Activated CD4-positive, CD25-positive, alpha-beta regulatory T cell treated with anti-CD3 and anti-CD28 coated beads, Interleukin-2, amount 50 U/mL, for 72 hours (primary cell): ENCODE measurements around the gene AQP4.

Experiments
- DNase-seq: peaks from one replicate; pipeline ENCODE4 v3.0.0; 2021

The AQP4 gene, protein sequence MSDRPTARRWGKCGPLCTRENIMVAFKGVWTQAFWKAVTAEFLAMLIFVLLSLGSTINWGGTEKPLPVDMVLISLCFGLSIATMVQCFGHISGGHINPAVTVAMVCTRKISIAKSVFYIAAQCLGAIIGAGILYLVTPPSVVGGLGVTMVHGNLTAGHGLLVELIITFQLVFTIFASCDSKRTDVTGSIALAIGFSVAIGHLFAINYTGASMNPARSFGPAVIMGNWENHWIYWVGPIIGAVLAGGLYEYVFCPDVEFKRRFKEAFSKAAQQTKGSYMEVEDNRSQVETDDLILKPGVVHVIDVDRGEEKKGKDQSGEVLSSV

GRCh38 chr18:26865557-26865956, at the start of gene AQP4:
TSS of gene AQP4 (minus strand) at chr18:26865707. CDS start at chr18:26865689, 18 bp downstream.
- DNase-seq, result no peak

DNA sequence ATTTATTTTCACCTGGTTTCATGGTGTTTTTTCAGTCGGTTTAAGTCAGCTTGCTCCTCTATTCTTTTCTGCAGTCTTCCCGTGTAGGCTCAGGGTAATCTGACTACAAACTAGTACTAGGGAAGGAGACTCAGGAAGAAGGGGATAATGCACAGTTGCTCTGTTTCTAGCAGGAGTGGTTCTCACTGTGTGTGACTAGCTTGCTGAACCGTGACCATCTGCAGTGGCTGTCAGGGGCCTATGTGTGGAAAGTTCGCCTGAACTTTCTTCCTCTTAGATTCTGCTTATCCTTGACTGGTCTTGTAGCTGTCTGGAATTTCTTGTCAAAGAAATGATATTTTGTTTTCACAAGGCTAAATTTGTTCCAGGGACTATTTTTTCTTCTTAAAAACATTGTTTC, 46.3 kb upstream of the AQP4 start:
- no peak for DNase-seq

DNA sequence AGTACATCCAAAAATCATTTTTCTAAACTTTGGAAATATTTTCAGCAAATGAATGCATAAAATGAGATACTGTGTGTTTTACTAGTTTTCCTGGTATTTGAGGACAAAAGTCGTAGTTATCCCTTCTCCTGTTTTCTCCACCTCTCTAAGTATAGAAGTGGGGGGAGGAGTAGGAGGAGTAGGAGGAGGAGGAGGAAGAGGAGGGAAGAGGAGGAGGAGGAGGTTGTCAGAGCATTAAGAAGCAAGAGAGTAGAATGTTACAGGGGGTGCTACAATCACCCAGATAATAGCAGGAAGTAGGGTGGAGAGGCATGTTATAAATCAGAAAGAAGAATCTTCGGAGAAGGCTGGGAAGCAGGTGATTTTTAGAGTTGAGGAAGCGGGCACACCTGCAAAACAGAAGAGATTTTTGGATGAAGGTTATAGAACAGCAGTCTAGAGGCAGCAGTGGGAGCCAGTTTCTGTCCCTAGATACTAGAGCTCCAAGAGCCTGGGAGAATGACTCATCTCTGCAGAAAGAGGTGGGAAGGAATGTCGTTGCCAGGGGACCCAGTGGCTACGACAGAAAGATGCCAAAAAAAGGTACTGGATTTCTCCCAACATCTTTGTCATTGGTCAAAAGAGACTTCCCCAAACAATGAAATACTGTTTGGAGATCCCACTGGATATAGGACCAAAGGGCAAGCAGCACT, 44.2 kb upstream of the AQP4 start:
- no peak for DNase-seq

- no peak for DNase-seq
Measured at GRCh38 chr18:26908906-26909305, 43.4 kb upstream of the AQP4 start.

GRCh38 chr18:26902291-26902690, 36.8 kb upstream of the AQP4 start:
- DNase-seq, result no peak

- DNase-seq, result no peak
Measured at GRCh38 chr18:26901020-26901419, 35.5 kb upstream of the AQP4 start.

DNA sequence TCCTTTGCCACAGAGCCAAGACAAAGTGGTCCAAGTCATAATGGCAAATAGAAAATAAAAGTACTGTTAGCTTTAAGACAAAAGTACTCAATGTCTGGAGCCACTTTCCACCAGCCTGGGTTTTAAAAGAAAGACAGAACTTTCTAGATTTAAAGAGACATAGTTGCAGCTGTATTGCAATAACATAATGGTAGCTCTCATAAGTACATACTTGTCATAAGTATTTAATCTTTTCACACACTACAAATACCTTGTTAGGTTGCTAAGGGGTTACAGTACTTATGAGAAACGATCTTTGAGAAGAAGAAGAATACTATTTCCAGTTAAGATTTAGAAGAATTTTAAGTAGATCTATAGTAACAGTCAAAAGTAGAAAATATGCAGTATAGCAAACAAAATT, 28.9 kb upstream of the AQP4 start:
- DNase-seq, result no peak

- DNase-seq, result no peak
Measured at GRCh38 chr18:26893996-26894395, 28.5 kb upstream of the AQP4 start.

DNA sequence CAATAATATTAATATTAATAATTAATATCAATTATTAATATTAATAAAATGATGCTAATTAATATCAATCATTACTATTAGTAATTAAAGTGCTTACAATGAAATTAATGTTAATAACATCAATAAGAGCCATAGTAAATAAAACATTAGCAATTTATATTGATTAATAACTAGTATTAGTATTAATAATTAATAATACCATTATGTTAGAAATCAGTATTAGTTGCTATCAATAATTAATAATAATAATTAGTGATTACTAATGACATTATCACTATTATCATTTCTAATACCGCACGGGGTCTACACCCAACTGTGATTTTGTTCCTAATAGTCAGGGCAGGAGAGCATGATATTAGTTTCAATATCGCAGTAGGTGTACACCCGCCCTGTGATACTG, 22.8 kb upstream of the AQP4 start:
- no peak for DNase-seq

GRCh38 chr18:26875040-26875654, 9.6 kb upstream of the AQP4 start:
- no peak for DNase-seq

- no peak for DNase-seq
Measured at GRCh38 chr18:26874283-26874682, 8.8 kb upstream of the AQP4 start.

GRCh38 chr18:26869640-26870039, 4.1 kb upstream of the AQP4 start:
- no peak for DNase-seq

- no peak for DNase-seq
Measured at GRCh38 chr18:26868968-26869586, 3.6 kb upstream of the AQP4 start.

GRCh38 chr18:26867471-26867870, 2.0 kb upstream of the AQP4 start:
- DNase-seq, result no peak

DNA sequence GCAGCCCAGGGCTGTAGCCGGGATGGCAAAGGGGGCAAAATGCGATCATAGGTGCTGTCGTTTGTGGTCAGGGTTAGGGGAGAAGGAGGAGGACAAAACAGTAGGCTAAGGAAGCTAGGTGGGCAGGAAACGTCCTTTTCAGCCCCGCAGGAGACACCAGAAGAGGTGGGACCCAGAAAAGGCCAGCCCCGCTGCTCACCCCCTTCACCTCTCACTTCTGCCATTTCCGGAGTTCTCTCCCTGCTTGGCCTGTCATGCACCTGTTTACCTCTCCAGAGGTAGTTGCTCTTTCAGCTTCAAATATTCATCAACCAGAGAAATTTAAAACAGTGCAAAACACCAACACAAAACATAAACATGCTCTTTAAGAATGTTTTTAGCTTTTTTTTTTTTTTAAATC, 849 bp downstream of the AQP4 start:
- no peak for DNase-seq

DNA sequence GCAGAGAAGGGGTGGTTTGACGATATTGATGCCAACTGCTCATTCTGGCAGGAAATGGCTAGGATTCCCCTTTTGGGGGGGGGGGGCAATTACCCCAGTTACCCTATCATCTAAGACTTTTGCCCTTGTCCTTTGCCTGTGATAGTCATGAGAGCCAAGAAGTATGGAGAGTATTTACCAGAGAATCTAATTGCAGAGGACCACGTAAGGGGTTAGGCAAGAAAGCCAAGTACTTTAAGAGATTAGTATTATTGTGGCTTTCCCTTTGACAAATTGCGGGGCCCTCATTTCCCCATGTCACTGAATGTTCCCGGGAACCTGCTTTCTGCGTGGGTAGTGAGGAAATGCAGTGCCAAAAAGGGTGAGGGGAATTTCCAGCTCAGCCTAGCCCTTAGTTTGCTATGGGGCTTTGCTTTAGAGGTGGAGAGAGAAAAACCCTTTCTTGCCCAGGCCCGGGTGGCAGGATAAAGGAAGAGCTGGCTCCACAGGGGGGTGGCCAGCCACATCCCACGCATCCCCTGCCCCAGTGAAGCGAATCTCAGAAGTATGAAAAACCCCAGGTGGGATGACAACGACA, 1.5 kb downstream of the AQP4 start:
- DNase-seq, result no peak

DNA sequence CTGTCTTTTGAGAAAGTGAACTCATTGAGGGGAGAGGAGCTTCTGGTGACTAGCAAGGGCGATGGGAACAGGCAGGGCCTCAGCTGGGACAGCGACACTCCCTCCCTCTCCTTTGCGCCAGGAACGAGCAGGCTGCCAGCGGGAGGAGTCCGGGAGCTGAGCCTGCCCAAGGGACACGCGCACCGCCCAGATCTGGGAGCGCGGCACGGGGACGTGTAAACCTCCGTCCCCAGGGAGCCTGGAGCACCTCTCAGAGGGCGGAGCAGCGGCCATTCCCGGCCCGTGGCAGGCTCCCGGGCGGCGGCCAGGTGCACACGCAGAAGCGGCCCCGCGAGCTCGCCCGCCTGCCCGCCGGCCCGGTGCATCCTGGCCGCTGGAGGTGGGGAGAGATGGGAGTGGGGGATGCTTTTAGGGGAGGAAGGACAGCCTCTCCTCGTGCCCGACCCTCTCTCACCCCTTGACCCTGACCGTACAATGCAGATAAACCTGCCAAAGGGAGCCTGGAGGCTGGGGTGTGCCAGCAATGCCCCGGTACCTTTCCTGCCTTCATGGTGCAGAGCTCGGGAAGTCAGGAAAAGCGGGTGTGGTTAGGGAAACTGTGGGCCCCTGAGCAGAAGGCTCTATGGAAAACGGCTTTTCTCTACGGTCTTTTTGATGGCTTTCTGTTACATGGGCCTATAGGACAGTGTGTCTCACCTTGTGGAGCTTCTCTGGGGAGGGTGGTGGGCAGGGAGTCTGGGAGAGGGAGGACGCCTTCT, 2.2 kb downstream of the AQP4 start:
- no peak for DNase-seq

GRCh38 chr18:26862084-26862483, 3.4 kb downstream of the AQP4 start:
- no peak for DNase-seq

- DNase-seq, result no peak
Measured at GRCh38 chr18:26854292-26854881, 11.1 kb downstream of the AQP4 start.

- DNase-seq, result no peak
Measured at GRCh38 chr18:26853401-26853800, 12.1 kb downstream of the AQP4 start.

DNA sequence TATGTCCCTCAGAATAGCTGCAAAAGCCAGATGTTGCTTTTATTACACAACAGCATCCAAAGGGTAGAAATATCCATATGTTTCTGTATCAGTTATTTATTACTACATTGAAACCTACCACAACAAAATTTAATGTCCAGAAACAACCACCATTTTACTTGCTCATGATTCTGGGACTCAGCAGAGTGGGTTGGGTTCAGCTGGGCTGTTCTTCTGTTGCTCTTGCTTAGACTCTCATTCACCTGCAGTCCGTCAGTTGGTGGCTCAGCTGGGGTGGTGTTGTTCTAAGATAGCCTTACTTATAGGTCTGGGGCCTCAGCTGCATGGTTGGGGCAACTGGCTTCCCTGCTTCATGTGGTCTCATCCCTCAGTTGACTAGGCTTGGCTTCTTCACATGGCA, 21.7 kb downstream of the AQP4 start:
- DNase-seq, result no peak

- DNase-seq, result no peak
Measured at GRCh38 chr18:26840965-26841364, 24.5 kb downstream of the AQP4 start.
